Stromal cell of bone marrow (primary cell): ENCODE data around the gene CCNY.

Experiments
- DNase-seq: peaks from one replicate; pipeline ENCODE4 v3.0.0-alpha.2; 2012; ENCODE audit warnings: low read depth

CCNY gene

DNA sequence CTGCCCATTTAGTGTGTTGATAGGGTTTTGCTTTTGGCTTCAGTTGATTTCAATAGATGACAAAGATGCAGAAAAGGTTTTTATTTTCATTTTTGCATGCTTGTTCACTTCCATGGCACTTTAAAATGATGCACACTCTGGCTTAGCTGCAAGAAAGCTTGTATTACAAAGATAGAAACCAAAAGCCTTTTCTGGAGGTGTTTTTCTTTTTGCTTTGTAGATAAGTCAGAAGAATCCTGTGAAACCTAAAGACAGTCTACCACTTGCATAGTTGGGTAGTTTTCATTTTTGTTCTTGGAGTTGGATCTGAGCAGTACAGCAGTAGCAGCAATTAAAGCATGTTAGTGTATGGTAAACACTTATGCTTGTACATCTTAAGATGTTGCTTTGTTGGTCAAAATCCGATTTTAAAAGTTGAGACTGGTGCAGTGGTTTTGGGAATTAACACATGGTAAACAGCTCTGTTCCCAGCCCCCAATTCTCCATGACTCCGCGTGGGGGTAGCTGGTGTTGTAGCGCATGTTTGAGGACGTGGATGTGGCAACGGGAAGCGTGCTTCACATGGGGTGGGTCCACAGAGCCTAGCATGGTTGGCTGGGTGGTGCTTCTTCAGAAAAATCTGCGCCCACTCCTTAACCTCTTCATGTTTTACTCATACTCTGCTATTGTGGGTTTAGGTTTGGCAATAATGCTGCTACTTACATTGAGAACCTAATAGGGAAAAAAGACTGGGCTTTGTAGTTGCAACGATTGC lies 19.8 kb downstream of the CCNY start:
- DNase-seq = peak; percentile 33

DNA sequence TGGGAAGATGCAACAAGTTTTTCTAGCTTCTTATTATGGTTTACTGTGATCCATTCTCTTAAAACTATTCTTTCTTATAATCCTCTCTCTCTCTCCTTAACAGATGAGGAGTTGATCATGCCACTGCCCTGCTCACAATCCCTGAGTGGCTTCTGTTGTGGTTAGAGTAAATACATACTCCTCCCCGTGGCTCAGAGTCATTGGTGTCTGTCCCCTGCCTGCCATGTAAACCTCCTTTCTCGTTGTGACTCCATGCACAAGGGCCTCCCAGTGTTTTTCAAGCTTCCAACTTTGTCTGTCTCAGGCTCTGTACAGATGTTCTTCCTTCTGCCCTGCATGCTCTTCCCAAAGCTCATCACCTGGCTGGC lies 20.4 kb downstream of the CCNY start:
- DNase-seq = no peak

- no peak for DNase-seq
These were observed 22.7 kb downstream of the CCNY start for GRCh38 chr10:35359056-35359455.

- no peak for DNase-seq
These were observed 23.6 kb downstream of the CCNY start for GRCh38 chr10:35359873-35360272.

GRCh38 chr10:35362701-35363350 lies 26.5 kb downstream of the CCNY start:
- DNase-seq = no peak

- no peak for DNase-seq
These were observed 27.3 kb downstream of the CCNY start for GRCh38 chr10:35363587-35363986.

DNA sequence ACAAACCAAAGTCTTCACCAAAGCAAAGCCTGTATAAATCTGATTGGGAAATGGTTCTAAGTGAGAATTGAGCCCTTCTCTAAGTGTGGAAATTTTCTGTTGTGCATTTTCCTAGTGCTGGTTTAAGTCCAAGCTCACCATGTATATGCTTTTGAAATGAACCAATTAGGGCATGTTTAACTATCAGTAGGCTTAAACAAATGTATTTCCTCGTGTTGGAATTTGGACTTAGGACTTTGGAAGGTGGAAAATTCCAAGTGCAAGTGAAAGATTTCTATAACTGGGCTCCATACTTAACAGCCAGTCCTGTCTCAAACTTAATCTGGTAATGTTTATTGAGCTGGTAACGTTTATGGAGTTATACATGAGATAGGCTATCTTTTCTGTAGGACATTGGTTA lies 28.5 kb downstream of the CCNY start:
- no peak for DNase-seq

GRCh38 chr10:35365994-35366393 lies 29.7 kb downstream of the CCNY start:
- no peak for DNase-seq

DNA sequence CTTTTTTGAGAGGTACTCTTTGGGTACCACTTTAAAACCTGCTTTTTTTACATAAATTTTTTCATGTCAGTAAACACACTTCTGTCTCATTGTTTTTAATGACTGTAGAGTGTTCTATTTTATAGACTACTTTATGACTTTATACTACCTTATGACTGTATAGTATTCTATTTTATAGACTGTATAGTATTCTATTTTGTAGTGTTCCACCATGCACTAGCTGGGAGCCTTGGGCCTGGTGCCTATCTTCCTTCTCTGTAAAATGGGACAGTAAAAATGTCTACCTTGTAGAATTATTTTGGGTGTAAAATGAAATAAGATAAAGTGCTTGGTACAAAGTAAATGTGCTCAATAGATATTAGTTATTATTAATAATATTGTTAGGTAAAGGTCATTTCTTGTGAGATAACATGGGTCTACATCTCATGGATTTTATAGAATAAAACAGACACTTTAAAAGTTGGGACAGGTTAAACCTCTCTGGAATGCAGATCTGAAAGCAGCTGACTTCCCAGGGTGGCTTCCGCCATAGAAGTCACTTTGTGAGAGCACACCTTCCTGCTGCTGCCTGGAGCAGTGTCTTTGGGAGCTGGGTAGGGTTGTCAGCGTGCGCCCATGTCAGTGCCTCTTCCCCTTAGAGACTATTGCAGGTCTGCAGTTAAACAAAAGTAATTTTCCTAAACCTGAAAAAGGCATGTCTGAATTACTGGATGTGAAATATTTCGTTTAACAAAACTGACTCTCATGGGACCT lies 31.0 kb downstream of the CCNY start:
- DNase-seq = no peak

GRCh38 chr10:35367982-35368381 lies 31.7 kb downstream of the CCNY start:
- DNase-seq = no peak

GRCh38 chr10:35368485-35369048 lies 32.3 kb downstream of the CCNY start:
- no peak for DNase-seq

DNA sequence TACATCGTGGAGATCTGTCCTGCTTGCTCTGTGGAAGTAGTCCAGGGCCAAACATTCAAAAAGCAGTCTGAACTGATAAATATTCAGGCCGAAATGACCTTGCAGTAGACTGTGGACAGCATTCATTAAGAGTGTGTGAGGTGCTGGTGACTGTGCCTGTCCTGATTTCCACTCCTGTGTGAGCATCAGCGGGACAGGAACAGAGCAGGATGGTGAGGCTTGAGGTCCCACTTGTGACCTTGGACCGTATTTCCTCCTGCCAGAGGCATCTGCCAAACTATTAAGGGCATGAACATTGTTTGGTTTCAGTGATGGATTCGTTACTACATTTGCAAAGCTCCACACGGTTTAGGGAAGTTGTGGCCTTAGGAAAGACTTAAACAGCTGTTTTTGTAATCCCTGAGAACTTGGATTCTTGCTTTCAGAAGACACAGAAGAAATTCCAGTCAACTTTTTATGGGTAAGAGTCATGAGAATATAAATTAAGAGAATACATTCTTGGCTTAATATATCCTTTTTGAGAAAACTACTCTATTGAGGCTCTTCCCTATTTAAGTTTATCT lies 32.8 kb downstream of the CCNY start:
- DNase-seq = no peak

DNA sequence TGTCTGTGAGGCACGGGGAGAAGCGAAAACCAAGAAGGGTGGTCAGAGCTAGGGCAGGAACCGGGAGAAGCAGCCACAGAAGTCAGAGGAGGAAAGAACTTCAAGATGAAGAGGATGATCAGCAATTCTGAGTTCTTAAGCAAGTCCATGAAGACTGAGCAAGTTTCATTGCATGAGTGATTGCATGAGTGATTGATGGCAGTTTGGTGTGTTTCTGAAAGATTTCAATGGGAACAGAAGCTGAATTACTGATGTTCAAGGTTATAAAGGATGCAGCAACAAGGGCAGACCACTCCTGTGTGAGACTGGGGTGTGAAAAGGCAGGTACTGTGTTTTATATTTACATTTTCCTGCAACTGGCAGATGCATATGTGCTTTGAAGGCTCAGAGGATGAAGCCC lies 35.4 kb downstream of the CCNY start:
- DNase-seq = no peak

DNA sequence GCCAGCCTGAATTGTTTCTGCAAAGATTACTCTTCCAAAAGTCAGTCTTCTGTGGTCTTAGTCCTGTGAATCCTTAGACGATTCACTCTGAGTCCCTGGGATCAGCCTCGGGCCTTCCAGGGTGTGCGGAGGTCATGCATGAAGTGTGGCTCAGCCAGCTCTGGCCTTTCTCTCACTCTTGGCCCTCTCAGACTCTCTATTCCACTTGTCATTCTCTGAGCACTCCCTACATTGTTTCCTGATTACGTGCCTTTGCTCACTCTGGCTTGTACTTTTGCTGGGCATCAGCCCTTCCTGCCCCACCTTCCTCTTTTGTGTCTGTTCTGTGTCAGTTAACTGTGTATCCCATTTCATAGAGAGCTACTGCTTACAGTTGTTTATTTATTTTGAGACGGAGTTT lies 36.0 kb downstream of the CCNY start:
- DNase-seq = no peak

DNA sequence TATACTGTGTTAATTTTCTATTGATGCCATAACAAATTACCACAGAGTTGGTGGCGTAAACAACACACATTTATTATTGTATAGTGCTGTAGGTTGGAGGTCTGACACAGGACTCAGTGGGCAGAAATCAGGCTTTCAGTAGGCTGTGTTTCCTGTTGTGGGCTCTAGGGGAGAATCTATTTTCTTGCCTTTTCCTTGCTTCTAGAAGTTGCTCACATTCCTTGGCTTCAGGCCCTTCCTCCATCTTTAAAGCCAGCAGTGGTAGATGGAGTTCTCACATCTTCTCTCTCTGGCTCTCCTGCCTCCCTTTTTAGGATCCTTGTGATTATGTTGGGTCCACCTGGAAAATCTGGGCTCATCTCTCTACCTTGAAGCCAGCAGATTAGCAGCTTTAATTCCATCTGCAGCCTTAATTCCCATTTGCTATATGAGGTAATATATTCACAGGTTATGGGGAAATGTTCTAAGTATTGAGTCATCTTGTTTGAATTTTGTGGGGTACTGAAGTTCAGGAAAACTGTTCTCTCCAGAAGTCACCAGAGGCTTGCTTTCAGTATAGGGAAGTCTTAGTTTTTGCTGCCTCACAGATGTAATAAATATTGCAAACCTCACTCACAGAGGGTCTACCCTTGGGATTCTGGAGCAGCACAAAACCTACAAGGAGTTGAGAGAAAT lies 38.9 kb downstream of the CCNY start:
- DNase-seq = no peak

- DNase-seq = no peak
These were observed 40.9 kb downstream of the CCNY start for GRCh38 chr10:35377050-35377728.

DNA sequence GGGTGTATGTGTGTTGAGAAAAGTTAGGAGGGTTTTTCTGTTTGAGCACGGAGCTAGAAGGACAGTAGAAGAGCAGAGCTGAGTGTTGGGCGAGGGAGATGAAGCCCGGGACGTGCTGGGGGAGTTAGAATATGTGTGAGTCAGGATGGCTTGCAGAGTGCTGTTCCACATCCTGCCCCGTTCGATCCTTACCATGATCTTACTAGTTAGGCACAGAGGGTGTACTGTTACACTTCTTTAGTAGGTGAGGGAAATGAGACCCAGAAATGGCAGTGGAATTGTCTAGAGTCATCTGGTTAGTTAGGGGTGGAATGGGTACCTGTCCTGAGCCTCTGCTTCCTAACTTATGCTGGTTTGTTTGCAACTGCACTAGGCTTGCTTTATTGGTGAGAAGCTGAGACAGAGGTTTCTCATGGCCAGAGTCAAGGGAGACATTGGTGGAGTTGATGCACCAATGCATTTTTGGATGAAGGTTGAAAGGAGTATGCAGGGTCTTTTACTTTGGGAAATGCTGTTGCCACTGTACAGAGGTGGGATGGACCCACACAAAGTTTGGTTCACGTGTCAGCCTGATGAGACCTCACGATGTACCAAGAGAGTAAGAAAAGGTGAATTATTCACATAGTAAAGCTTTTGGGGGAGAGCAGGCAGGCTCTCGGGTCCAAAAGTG lies 42.4 kb downstream of the CCNY start:
- no peak for DNase-seq

GRCh38 chr10:35379226-35380137 lies 43.2 kb downstream of the CCNY start:
- peak; percentile 84 for DNase-seq

DNA sequence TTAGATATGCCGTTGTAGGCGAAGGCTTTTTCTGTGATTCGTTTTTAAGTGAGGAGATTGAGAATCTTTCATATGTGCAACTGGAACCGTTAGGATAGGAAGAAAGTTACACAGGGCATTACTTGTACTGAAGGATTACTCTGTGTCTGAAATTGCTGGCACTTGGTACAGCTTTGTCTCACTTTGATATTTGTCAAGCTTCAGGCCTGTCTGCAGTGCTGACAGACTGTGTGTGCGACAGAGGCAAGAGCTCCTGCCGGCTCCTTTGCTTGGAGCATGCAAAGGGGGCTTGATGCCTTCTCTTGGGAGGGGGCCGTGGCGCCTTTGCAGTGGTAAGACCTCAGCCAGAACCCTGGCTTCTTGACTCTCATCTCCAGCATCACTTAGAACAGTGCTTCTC lies 45.8 kb downstream of the CCNY start:
- no peak for DNase-seq
